H1 (cell line): Measurements from ENCODE around the gene ANKRD9. TPM values are rescaled to one million over a fixed set of nuclear protein-coding genes. Genes with fewer than 3 reads are reported as not detected.

ENCODE experiments used
- ASH2L ChIP-seq: fragments of 200-600, 300-600 bp; sonication (generic); IDR thresholded peaks from one replicate; pipeline ENCODE4 v1.7.1; 2017; ENCODE audit warnings: low read length
- ATF2 ChIP-seq: IDR thresholded peaks from 2 replicates; pipeline ENCODE4 v1.6.1; 2012; ENCODE audit warnings: low read length, inconsistent platforms
- ATF3 ChIP-seq: IDR thresholded peaks from 2 replicates; pipeline ENCODE4 v1.6.1; 2011; ENCODE audit warnings: low read depth, mild to moderate bottlenecking, low read length; ENCODE audit not compliant: insufficient read depth
- BACH1 ChIP-seq: IDR thresholded peaks from 2 replicates; pipeline ENCODE4 v1.6.1; 2012; ENCODE audit warnings: low read length, improper control_type of control experiment
- CBX5 ChIP-seq: fragments of 300-800, 300-1000 bp; sonication (generic); IDR thresholded peaks from 2 replicates; pipeline ENCODE4 v1.7.1; 2016; ENCODE audit warnings: antibody characterized with exemption, low read length, low read depth
- CHD1 ChIP-seq: IDR thresholded peaks from 2 replicates; pipeline ENCODE4 v1.6.1; 2012; ENCODE audit warnings: low read depth, low read length, improper control_type of control experiment
- CHD2 ChIP-seq: IDR thresholded peaks from 2 replicates; pipeline ENCODE4 v1.6.1; 2012; ENCODE audit warnings: low read length, improper control_type of control experiment
- CREB1 ChIP-seq: IDR thresholded peaks from 2 replicates; pipeline ENCODE4 v1.6.1; 2012; ENCODE audit warnings: inconsistent platforms
- CTBP2 ChIP-seq: IDR thresholded peaks from 2 replicates; pipeline ENCODE4 v1.7.0; 2011; ENCODE audit warnings: borderline replicate concordance, mild to moderate bottlenecking, moderate library complexity, mixed read lengths, low read length; ENCODE audit not compliant: insufficient read depth, insufficient read length
- GABPA ChIP-seq: IDR thresholded peaks from 2 replicates; pipeline ENCODE4 v1.6.1; 2011; ENCODE audit warnings: mild to moderate bottlenecking, low read length, moderate library complexity, borderline replicate concordance; ENCODE audit not compliant: insufficient read depth
- KDM4A ChIP-seq: IDR thresholded peaks from one replicate; pipeline ENCODE4 v1.7.1; 2012; ENCODE audit warnings: low read depth, mild to moderate bottlenecking, moderate library complexity, low read length, inconsistent platforms; ENCODE audit not compliant: severe bottlenecking
- MAFK ChIP-seq: IDR thresholded peaks from 2 replicates; pipeline ENCODE4 v1.6.1; 2012; ENCODE audit warnings: low read depth, mild to moderate bottlenecking, improper control_type of control experiment, low read length
- NRF1 ChIP-seq: IDR thresholded peaks from 2 replicates; pipeline ENCODE4 v1.6.1; 2011; ENCODE audit warnings: mild to moderate bottlenecking, low read depth, low read length, improper control_type of control experiment
- PHF8 ChIP-seq: fragments of 200-600 bp; sonication (generic); conservative IDR thresholded peaks from 2 replicates; pipeline ENCODE4 v1.7.1; 2012; ENCODE audit warnings: low read depth, mild to moderate bottlenecking, inconsistent platforms, low read length, moderate library complexity
- POLR2AphosphoS5 ChIP-seq: IDR thresholded peaks from 2 replicates; pipeline ENCODE4 v1.6.1; 2011; ENCODE audit warnings: low read depth, low read length
- RFX5 ChIP-seq: IDR thresholded peaks from 2 replicates; pipeline ENCODE4 v1.6.1; 2011; ENCODE audit warnings: low read depth, low read length, improper control_type of control experiment, borderline replicate concordance
- RNF2 ChIP-seq: fragments of 200-900, 300-1000 bp; sonication (generic); IDR thresholded peaks from 2 replicates; pipeline ENCODE4 v1.7.1; 2016; ENCODE audit warnings: borderline replicate concordance, low read depth, mild to moderate bottlenecking, antibody characterized with exemption, low read length; ENCODE audit not compliant: poor library complexity, severe bottlenecking; ENCODE audit errors: missing control alignments
- SRF ChIP-seq: IDR thresholded peaks from 2 replicates; pipeline ENCODE4 v1.6.1; 2011; ENCODE audit warnings: mild to moderate bottlenecking, low read depth, low read length, moderate library complexity
- SUZ12 ChIP-seq: fragments of 200-600 bp; sonication (generic); IDR thresholded peaks from 2 replicates; pipeline ENCODE4 v1.6.1; 2012; ENCODE audit warnings: mild to moderate bottlenecking, inconsistent platforms, low read length, moderate library complexity, mixed read lengths
- TAF1 ChIP-seq: IDR thresholded peaks from 2 replicates; pipeline ENCODE4 v1.6.1; 2011; ENCODE audit warnings: mild to moderate bottlenecking, low read depth, low read length
- ZNF274 ChIP-seq: IDR thresholded peaks from 2 replicates; pipeline ENCODE4 v1.7.0; 2012; ENCODE audit warnings: low read length, borderline replicate concordance; ENCODE audit errors: extremely low read depth
- polyA plus RNA-seq, 7 experiments: library from polyadenylated mRNA; depleted of rRNA in 3 of 7; stranded (reverse) in 5 of 7; unstranded in 2 of 7; fragments of >200 nt in 5 of 7; fragments of 200-250 nt in 2 of 7; gene quantifications; 1 replicate in 5 of 7; 2 replicates in 1 of 7; 4 replicates in 1 of 7; pipeline versions ENCODE4 v1.2.1 to v1.2.3, GENCODE V29; 2011 to 2013; ENCODE audit warnings: missing spikeins in 2 of 7, mixed read lengths in 2 of 7
- total RNA-seq: library from RNA; stranded (reverse); fragmentation: NEBNext Ultra II Directional; extraction: Animal tissue kit (Norgen Biotek cat#: 25700); gene quantifications from 2 replicates; pipeline ENCODE4 v1.2.1, GENCODE V29; 2021

ANKRD9 gene
- total and polyA plus RNA-seq, 2 of the 8 experiments (the other 6 are each of a cell fraction or from before 2014, with no cell fraction given), result 37.0 to 41.8 TPM

- TF ChIP-seq PHF8 (peak; percentile 71), CHD2 (0 out of 2 replicates have a peak, but pooled peaks have one; percentile 12), ASH2L (peak; percentile 91), POLR2AphosphoS5 (peak; percentile 25; the same call in 1 of the 2 replicates), CREB1 (0 out of 2 replicates have a peak, but pooled peaks have one; percentile 11), MAFK (no peak), SUZ12 (no peak), GABPA (no peak), TAF1 (peak; percentile 57), KDM4A (peak; percentile 34), SRF (peak; percentile 82), BACH1 (no peak), CHD1 (no peak), CTBP2 (no peak), ATF3 (no peak), NRF1 (no peak), ZNF274 (no peak), RFX5 (no peak), CBX5 (no peak), ATF2 (no peak), RNF2 (no peak)
Observed at GRCh38 chr14:102554821-102555819, 45.5 kb upstream of the ANKRD9 start (continued).
